Measurements from ENCODE around the gene MMEL1. TPM values are rescaled to one million over a fixed set of nuclear protein-coding genes. Genes with fewer than 3 reads are reported as not detected.

The MMEL1 gene
- total and polyA plus RNA-seq, 2 donors (not counting 3 experiments of a cell fraction or from before 2014, with no cell fraction given), result 1.1 to 1.2 TPM

DNA sequence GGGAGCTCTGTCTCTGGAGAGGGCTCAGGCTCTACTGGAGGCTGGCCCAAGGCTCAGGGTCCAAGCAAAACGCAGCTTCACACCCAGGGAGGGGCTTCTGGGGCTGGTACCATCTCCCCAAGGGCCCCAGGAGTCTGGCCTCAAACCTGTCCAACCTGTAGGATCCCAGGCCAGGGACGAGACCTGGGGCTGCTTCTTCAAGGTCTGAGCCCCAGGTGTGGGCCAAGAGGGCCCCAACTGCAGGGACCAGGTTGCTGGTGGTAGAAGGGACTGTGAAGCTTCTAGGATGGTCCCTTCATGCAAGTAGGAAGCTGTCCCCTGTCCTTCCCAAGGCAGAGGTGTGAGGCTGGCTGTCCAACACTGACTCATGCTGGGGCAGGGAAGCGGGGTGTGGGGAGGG lies 7.8 kb upstream of the MMEL1 start:
- ChIA-PET CTCF (no interaction called here), POLR2A (no interaction called here)
- Histone ChIP-seq H3K4me1 (ENCODE audit: control insufficient read depth, extremely low read depth, insufficient read depth, low read length) (peaks cover 8% of the 10 kb centered on the region), H3K27me3 (ENCODE audit: control insufficient read depth in 2 of 2, insufficient read depth in 2 of 2, low read length in 2 of 2) (no peaks in the 10 kb centered on the region), H3K9me1 (replicated peaks; ENCODE audit: control insufficient read depth, extremely low read depth, insufficient read depth, low read length) (no peaks in the 10 kb centered on the region), H4K20me1 (replicated peaks; ENCODE audit: control insufficient read depth, extremely low read depth, insufficient read depth, low read length) (no peaks in the 10 kb centered on the region), H3K79me2 (ENCODE audit: control insufficient read depth, insufficient read depth, low read length) (no peaks in the 10 kb centered on the region), H3K9ac (replicated peaks; ENCODE audit: extremely low read depth, insufficient read depth, low read length) (no peak overlapping the region), H3K4me3 (replicated peaks in 1 of 3; ENCODE audit: insufficient read depth in 1 of 3, low read depth in 1 of 3, low read length in 3 of 3) (no peak overlapping the region), H3K4me2 (ENCODE audit: insufficient read depth, low read length) (no peak overlapping the region), H3K36me3 (ENCODE audit: control insufficient read depth in 2 of 2, extremely low read depth in 1 of 2, insufficient read depth in 2 of 2, low read length in 2 of 2) (no peaks in the 10 kb centered on the region), H3K9me3 (replicated peaks; ENCODE audit: control insufficient read depth, insufficient read depth, low read length) (peaks cover 1% of the 10 kb centered on the region), H3K27ac (ENCODE audit: insufficient read depth, low read depth, low read length) (no peak overlapping the region), H2AFZ (ENCODE audit: low read depth, low read length) (no peak overlapping the region)
- FAIRE-seq, result no peak
- intact Hi-C loops (cut with micrococcal nuclease), result loop anchor here (10.0 kb wide), 1 partner anchor 774 kb away; no protein-coding TSS in a partner anchor
- dilution Hi-C loops (cut with MboI; ENCODE audit: extremely low pct_ligation_motif_present, low sequenced_read_pairs), result no loop called here
- no peak for TF ChIP-seq FOS (IDR thresholded peaks at IDR 0.05; ENCODE audit: borderline replicate concordance, insufficient read depth, low read length)
- TF ChIP-seq, protein P1, sequence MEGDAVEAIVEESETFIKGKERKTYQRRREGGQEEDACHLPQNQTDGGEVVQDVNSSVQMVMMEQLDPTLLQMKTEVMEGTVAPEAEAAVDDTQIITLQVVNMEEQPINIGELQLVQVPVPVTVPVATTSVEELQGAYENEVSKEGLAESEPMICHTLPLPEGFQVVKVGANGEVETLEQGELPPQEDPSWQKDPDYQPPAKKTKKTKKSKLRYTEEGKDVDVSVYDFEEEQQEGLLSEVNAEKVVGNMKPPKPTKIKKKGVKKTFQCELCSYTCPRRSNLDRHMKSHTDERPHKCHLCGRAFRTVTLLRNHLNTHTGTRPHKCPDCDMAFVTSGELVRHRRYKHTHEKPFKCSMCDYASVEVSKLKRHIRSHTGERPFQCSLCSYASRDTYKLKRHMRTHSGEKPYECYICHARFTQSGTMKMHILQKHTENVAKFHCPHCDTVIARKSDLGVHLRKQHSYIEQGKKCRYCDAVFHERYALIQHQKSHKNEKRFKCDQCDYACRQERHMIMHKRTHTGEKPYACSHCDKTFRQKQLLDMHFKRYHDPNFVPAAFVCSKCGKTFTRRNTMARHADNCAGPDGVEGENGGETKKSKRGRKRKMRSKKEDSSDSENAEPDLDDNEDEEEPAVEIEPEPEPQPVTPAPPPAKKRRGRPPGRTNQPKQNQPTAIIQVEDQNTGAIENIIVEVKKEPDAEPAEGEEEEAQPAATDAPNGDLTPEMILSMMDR (IDR thresholded peaks at IDR 0.05; ENCODE audit: extremely low read depth in 1 of 2, insufficient read depth in 1 of 2, low read depth in 1 of 2, low read length in 2 of 2), result no peak
- TF ChIP-seq POLR2A (IDR thresholded peaks at IDR 0.05; ENCODE audit: low read depth, low read length), result no peak
- no peak for TF ChIP-seq JUN (IDR thresholded peaks at IDR 0.05; ENCODE audit: borderline replicate concordance, insufficient read depth, insufficient read length, low read depth)
- no peak for TF ChIP-seq EZH2 (IDR thresholded peaks at IDR 0.05; ENCODE audit: borderline replicate concordance, low read depth, low read length, severe bottlenecking)
- no peak for TF ChIP-seq MYC (IDR thresholded peaks at IDR 0.05; ENCODE audit: low read depth, low read length)
- TF ChIP-seq GATA2 (IDR thresholded peaks at IDR 0.05; ENCODE audit: insufficient read depth, insufficient read length, low read depth, low read length), result no peak
- no peak for TF ChIP-seq POLR2AphosphoS5 (IDR thresholded peaks at IDR 0.05; ENCODE audit: insufficient read depth, low read depth, low read length)
- TF ChIP-seq, protein P2, sequence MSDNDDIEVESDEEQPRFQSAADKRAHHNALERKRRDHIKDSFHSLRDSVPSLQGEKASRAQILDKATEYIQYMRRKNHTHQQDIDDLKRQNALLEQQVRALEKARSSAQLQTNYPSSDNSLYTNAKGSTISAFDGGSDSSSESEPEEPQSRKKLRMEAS (IDR thresholded peaks at IDR 0.05; ENCODE audit: insufficient read depth, insufficient read length), result no peak
- no peak for DNase-seq (ENCODE audit: low read depth, low spot score)
- no TSS peak for BruUV-seq (replicated peaks)

Measured in endothelial cell of umbilical vein (primary cell).